Astrocyte (in vitro differentiated cells and primary cell): ENCODE results near the gene CD99L2. TPM values are rescaled to one million over a fixed set of nuclear protein-coding genes. Genes with fewer than 3 reads are reported as not detected.

ENCODE experiments used
- DNase-seq: peaks from one replicate; pipeline ENCODE4 v3.0.0-alpha.2; 2010; ENCODE audit warnings: low read depth
- FAIRE-seq: peaks from 2 replicates; lab custom pipeline; 2011; peaks lifted over from hg19 to GRCh38; lab: Jason Lieb, UNC
- H2AFZ ChIP-seq: 2 replicates; pipeline ENCODE4 v1.6.0; 2012; ENCODE audit warnings: low read depth, low read length, inconsistent platforms
- H3K27ac ChIP-seq: 2 replicates; pipeline ENCODE4 v1.5.1; 2011; ENCODE audit warnings: low read depth, low read length, inconsistent platforms
- H3K27me3 ChIP-seq: 2 replicates; pipeline ENCODE4 v1.6.0; 2011; ENCODE audit warnings: low read length, inconsistent platforms; ENCODE audit not compliant: insufficient read depth
- H3K36me3 ChIP-seq: 2 replicates; pipeline ENCODE4 v1.5.1; 2011; ENCODE audit warnings: low read length, inconsistent platforms; ENCODE audit not compliant: insufficient read depth
- H3K4me1 ChIP-seq: 2 replicates; pipeline ENCODE4 v1.5.1; 2011; ENCODE audit warnings: low read length, inconsistent platforms; ENCODE audit not compliant: insufficient read depth
- H3K4me2 ChIP-seq: 2 replicates; pipeline ENCODE4 v1.6.0; 2012; ENCODE audit warnings: low read length, inconsistent platforms
- H3K4me3 ChIP-seq: 2 replicates; pipeline ENCODE4 v1.5.1; 2011; ENCODE audit warnings: low read depth, mild to moderate bottlenecking, low read length, inconsistent platforms; ENCODE audit not compliant: insufficient read depth
- H3K79me2 ChIP-seq: 2 replicates; pipeline ENCODE4 v1.6.0; 2012; ENCODE audit warnings: mild to moderate bottlenecking, low read length, inconsistent platforms; ENCODE audit not compliant: insufficient read depth
- H3K9ac ChIP-seq: 2 replicates; pipeline ENCODE4 v1.6.0; 2012; ENCODE audit warnings: mild to moderate bottlenecking, low read length, inconsistent platforms
- H3K9me3 ChIP-seq: 2 replicates; pipeline ENCODE4 v1.5.1; 2012; ENCODE audit warnings: low read depth, mild to moderate bottlenecking, low read length, inconsistent platforms; ENCODE audit not compliant: insufficient read depth
- H4K20me1 ChIP-seq: 2 replicates; pipeline ENCODE4 v1.6.0; 2012; ENCODE audit warnings: low read length, inconsistent platforms; ENCODE audit not compliant: insufficient read depth
- H3K27ac Mint-ChIP-seq: one replicate; pipeline ENCODE4 v1.8.0; 2021; ENCODE audit warnings: mild to moderate bottlenecking, mixed read lengths; ENCODE audit not compliant: unreplicated experiment
- H3K27me3 Mint-ChIP-seq: one replicate; pipeline ENCODE4 v1.8.0; 2021; ENCODE audit warnings: low read depth, mixed read lengths; ENCODE audit not compliant: unreplicated experiment
- H3K36me3 Mint-ChIP-seq: one replicate; pipeline ENCODE4 v1.8.0; 2021; ENCODE audit warnings: low read depth, mixed read lengths; ENCODE audit not compliant: unreplicated experiment
- H3K4me1 Mint-ChIP-seq: one replicate; pipeline ENCODE4 v1.8.0; 2021; ENCODE audit warnings: low read depth, mixed read lengths; ENCODE audit not compliant: unreplicated experiment
- H3K4me3 Mint-ChIP-seq: one replicate; pipeline ENCODE4 v1.8.0; 2021; ENCODE audit warnings: mild to moderate bottlenecking, moderate library complexity, mixed read lengths; ENCODE audit not compliant: unreplicated experiment
- H3K9me3 Mint-ChIP-seq: one replicate; pipeline ENCODE4 v1.8.0; 2021; ENCODE audit warnings: mild to moderate bottlenecking, mixed read lengths; ENCODE audit not compliant: unreplicated experiment
- EZH2 ChIP-seq: IDR thresholded peaks from 2 replicates; pipeline ENCODE4 v1.6.1; 2012; ENCODE audit warnings: mild to moderate bottlenecking, low read length, inconsistent platforms; ENCODE audit not compliant: insufficient read depth
- total RNA-seq: library from RNA; stranded (reverse); gene quantifications from 2 replicates; pipeline ENCODE4 v1.2.1, GENCODE V29; 2021
- TF ChIP-seq, protein P1 (sequence below): IDR thresholded peaks from 2 replicates; pipeline ENCODE4 v1.5.1; 2011; ENCODE audit warnings: low read depth, mild to moderate bottlenecking, inconsistent platforms, low read length, moderate library complexity; ENCODE audit not compliant: insufficient read depth

CD99L2 gene
- total RNA-seq, 1 donor from 2014 or later, result 38.4 TPM

DNA sequence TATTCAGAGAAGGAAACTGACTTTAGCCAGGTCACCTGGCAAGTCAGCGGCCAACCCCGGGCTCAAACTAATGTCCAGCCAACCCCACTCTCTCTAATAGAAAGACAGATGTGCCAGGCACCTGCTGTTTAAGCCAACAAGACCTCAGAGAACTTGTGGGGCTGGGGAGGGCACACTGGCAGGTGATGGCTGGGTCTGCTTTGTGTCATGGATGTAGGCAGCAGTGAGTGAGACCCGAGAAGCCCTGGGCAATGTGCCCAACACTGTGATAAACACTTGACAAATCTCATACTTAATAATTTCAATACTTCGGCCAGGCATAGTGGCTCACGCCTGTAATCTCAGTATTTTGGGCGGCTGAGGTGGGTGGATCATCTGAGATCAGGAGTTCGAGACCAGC is 9.0 kb upstream of the CD99L2 start:
- H3K4me1 Mint-ChIP-seq, result no peaks in the 10 kb centered on the region
- FAIRE-seq, result no peak

DNA sequence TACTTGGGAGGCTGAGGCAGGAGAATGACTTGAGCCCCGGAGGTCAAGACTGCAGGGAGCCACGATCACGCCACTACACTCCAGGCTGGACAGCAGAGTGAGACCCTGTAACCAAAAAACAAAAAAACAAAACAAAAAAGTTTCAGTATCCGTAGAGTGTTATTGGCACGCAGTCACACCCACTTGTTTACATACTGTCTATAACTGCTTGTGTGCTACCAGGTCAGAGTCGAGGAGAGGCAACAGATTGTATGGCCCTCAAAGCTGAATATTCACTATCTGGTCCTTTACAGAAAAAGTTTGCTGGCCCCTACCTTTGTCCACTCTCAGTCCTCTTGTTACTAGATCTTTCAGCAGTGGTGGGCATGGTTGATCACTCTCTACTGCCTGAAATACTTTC is 8.2 kb upstream of the CD99L2 start:
- Histone ChIP-seq H3K9me3 (no peaks in the 10 kb centered on the region), H3K27ac (no peak overlapping the region), H3K27me3 (no peaks in the 10 kb centered on the region), H3K36me3 (no peaks in the 10 kb centered on the region), H3K4me3 (no peak overlapping the region), H3K79me2 (no peaks in the 10 kb centered on the region), H4K20me1 (no peaks in the 10 kb centered on the region), H3K9ac (no peak overlapping the region), H3K4me2 (no peak overlapping the region), H2AFZ (no peak overlapping the region), H3K4me1 (no peaks in the 10 kb centered on the region)
- Mint-ChIP-seq H3K9me3 (no peaks in the 10 kb centered on the region), H3K36me3 (no peaks in the 10 kb centered on the region), H3K27me3 (peaks cover 9% of the 10 kb centered on the region), H3K4me3 (no peak overlapping the region), H3K4me1 (no peaks in the 10 kb centered on the region), H3K27ac (no peak overlapping the region)
- FAIRE-seq, result no peak
- DNase-seq, result no peak
- TF ChIP-seq, protein P1, sequence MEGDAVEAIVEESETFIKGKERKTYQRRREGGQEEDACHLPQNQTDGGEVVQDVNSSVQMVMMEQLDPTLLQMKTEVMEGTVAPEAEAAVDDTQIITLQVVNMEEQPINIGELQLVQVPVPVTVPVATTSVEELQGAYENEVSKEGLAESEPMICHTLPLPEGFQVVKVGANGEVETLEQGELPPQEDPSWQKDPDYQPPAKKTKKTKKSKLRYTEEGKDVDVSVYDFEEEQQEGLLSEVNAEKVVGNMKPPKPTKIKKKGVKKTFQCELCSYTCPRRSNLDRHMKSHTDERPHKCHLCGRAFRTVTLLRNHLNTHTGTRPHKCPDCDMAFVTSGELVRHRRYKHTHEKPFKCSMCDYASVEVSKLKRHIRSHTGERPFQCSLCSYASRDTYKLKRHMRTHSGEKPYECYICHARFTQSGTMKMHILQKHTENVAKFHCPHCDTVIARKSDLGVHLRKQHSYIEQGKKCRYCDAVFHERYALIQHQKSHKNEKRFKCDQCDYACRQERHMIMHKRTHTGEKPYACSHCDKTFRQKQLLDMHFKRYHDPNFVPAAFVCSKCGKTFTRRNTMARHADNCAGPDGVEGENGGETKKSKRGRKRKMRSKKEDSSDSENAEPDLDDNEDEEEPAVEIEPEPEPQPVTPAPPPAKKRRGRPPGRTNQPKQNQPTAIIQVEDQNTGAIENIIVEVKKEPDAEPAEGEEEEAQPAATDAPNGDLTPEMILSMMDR, result no peak
- no peak for TF ChIP-seq EZH2

More for the DNA sequence above, 9.0 kb upstream of the CD99L2 start:
- no peak overlapping the region for H2AFZ ChIP-seq
- H3K9me3 ChIP-seq, result no peaks in the 10 kb centered on the region
- H3K4me3 ChIP-seq, result no peak overlapping the region
- no peak overlapping the region for H3K4me2 ChIP-seq
- H3K27me3 Mint-ChIP-seq, result peaks cover 12% of the 10 kb centered on the region
- H3K79me2 ChIP-seq, result no peaks in the 10 kb centered on the region
- no peaks in the 10 kb centered on the region for H3K4me1 ChIP-seq
- no peak overlapping the region for H3K27ac ChIP-seq
- no peak overlapping the region for H3K4me3 Mint-ChIP-seq
- H3K9me3 Mint-ChIP-seq, result no peaks in the 10 kb centered on the region
- H3K27ac Mint-ChIP-seq, result no peak overlapping the region
- no peak for DNase-seq
- H4K20me1 ChIP-seq, result no peaks in the 10 kb centered on the region
- no peaks in the 10 kb centered on the region for H3K36me3 Mint-ChIP-seq
- no peak overlapping the region for H3K9ac ChIP-seq
- no peaks in the 10 kb centered on the region for H3K36me3 ChIP-seq
- TF ChIP-seq, protein P1, result no peak
- no peak for TF ChIP-seq EZH2
- no peaks in the 10 kb centered on the region for H3K27me3 ChIP-seq

DNA sequence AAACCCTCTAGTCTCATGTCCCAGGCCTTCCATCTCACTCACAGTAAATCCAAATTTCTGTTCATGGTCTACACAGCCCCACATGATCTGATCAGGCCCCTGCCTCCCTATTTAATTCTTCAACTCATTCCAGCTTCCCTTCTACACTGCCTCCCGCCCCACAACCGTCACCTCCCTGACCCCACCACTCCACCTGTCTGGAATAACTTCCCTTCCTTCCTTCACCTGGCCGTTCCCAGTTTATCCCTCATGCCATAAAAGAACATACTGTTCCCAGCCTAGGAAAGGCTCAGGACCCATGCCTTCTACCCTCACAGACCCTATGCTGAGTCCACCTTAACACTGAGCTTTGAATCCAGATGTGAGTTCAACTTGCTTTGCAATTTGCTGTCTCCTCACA is 6.8 kb upstream of the CD99L2 start:
- no peaks in the 10 kb centered on the region for H3K9me3 ChIP-seq
- H3K4me3 ChIP-seq, result no peak overlapping the region
- no peaks in the 10 kb centered on the region for H3K79me2 ChIP-seq
- H3K4me1 ChIP-seq, result no peaks in the 10 kb centered on the region
- no peaks in the 10 kb centered on the region for H3K27me3 ChIP-seq
- no peak for DNase-seq
- no peaks in the 10 kb centered on the region for H3K9me3 Mint-ChIP-seq
- peaks cover 11% of the 10 kb centered on the region for H3K27me3 Mint-ChIP-seq
- no peaks in the 10 kb centered on the region for H3K4me1 Mint-ChIP-seq
- H3K27ac ChIP-seq, result no peak overlapping the region
- no peak overlapping the region for H3K9ac ChIP-seq
- H3K36me3 ChIP-seq, result no peaks in the 10 kb centered on the region
- FAIRE-seq, result no peak
- no peak overlapping the region for H3K4me2 ChIP-seq
- no peak overlapping the region for H2AFZ ChIP-seq
- TF ChIP-seq, protein P1, result no peak
- TF ChIP-seq EZH2, result no peak
- H3K27ac Mint-ChIP-seq, result peak overlapping the region; percentile 58
- H3K36me3 Mint-ChIP-seq, result no peaks in the 10 kb centered on the region
- H4K20me1 ChIP-seq, result no peaks in the 10 kb centered on the region
- H3K4me3 Mint-ChIP-seq, result no peak overlapping the region
